SH-SY5Y (cell line): ENCODE measurements around the gene SYCN.

Experiments used
- GATA2 ChIP-seq: IDR thresholded peaks from 2 replicates; pipeline ENCODE4 v1.6.1; 2011; ENCODE audit warnings: mild to moderate bottlenecking, low read depth, low read length
- GATA3 ChIP-seq: IDR thresholded peaks from 2 replicates; pipeline ENCODE4 v1.6.1; 2011; ENCODE audit warnings: low read depth, mild to moderate bottlenecking, low read length, moderate library complexity

DNA sequence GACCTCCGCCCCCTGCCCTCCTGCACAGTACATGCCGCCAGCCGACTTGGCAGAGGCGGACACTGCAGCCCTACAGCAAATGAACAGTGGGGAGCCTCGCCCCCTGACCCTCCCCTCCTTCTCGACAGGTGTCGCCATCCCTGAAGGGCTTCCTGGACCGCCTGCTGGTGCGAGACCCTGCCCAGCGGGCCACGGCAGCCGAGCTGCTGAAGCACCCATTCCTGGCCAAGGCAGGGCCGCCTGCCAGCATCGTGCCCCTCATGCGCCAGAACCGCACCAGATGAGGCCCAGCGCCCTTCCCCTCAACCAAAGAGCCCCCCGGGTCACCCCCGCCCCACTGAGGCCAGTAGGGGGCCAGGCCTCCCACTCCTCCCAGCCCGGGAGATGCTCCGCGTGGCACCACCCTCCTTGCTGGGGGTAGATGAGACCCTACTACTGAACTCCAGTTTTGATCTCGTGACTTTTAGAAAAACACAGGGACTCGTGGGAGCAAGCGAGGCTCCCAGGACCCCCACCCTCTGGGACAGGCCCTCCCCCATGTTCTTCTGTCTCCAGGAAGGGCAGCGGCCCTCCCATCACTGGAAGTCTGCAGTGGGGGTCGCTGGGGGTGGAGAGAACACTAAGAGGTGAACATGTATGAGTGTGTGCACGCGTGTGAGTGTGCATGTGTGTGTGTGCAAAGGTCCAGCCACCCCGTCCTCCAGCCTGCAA is 25.6 kb downstream of the SYCN start:
- TF ChIP-seq GATA3 (no peak), GATA2 (no peak)
